IPS-18c (cell line): ENCODE measurements around the gene COP1.
"Not testable (repeated sequence)": the region's sequence is repeated elsewhere in the genome, so short reads cannot be mapped to it uniquely, and the experiment has no call there.

Experiments used
- H3K4me3 ChIP-seq: 2 replicates; pipeline ENCODE4 v1.7.0; 2013; ENCODE audit warnings: low read depth, mild to moderate bottlenecking, low read length, moderate library complexity; ENCODE audit not compliant: insufficient read depth
- H3K9me3 ChIP-seq: one replicate; pipeline ENCODE4 v1.6.1; 2013; ENCODE audit warnings: mild to moderate bottlenecking, low read length, moderate library complexity; ENCODE audit not compliant: control insufficient read depth, insufficient read depth

Gene COP1

DNA sequence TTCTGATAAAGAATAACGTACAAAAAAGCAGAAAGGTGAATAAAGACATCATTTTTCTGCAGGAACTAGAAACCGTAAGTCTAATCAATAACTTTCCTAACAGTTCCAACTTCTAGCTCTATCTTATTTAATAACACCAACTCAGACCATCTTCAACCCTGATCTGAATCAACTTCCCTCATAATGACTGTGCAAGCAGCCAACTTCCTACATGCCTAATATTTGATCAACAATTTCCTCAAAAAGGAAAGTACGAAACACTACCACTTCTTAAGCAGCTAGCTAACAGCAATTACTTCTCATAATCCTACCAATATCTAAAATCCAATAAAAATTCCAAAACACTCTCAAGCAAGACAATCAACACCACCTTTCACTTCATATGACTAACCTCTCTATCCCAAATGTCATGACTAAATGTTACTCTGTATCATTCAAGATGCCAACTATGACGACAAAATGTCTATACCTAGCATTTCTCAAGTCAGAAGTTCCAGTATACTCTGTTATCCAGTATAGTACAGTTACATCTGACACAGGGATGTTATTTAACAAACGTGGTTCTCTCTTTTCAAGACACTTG is 1.7 kb downstream of the COP1 start:
- Histone ChIP-seq H3K4me3 (peak overlapping the region; percentile 70; the same call in 1 of the 2 replicates), H3K9me3 (no peaks in the 10 kb centered on the region)

DNA sequence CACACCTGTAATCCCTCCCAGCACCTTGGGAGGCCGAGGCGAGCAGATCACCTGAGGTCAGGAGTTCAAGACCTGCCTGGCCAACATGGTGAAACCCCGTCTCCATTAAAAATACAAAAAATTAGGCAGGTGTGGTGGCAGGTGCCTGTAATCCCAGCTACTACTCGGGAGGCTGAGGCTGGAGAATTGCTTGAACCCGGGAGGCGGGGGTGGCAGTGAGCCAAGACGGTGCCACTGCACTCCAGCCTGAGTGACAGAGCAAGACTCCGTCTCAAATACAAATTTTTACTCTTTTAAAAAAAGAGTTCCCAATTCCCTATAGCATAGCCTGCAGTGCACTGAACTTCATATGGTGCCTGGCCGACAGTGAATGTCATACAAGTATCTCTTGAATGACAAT is 2.4 kb downstream of the COP1 start:
- not testable (repeated sequence) for H3K4me3 ChIP-seq, H3K9me3 ChIP-seq

DNA sequence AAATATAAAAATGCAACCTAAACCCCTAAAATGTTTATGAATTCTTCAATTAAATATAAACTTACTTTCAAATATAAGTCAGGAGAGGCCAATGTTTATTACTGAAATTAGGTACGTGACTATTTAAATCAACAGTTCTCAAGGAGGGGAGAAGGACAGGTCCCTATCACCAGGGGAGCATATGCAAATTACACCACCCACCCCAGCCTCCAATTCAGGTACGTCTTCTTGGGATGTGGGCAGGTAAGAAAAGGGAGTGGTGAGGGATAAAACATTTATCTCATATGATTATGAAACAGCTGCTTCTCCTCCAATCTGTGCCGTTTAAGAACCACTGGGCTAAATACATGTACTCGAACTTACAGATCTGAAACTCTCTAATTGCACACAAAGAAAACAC is 3.4 kb downstream of the COP1 start:
- no peak overlapping the region for H3K4me3 ChIP-seq

DNA sequence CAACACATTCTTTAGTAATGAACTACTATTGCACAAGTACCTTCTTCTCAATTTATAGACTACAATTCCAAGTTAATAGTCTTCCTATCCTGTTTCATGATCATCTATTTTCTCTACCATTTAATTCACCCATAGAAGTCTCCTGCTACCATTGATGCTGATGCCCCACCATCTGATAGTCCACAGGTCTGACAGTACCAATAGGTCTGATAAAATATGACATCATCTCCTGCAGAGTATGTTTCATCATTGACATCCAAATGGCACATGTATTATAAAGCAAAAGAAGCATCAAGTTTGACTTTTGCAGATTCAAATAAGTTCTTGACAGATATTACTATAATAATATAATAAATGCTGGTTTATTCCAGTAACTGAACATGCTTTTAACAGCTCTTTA is 5.5 kb downstream of the COP1 start:
- Histone ChIP-seq H3K4me3 (no peak overlapping the region), H3K9me3 (no peaks in the 10 kb centered on the region)

More for the DNA sequence above, 3.4 kb downstream of the COP1 start:
- H3K9me3 ChIP-seq = no peaks in the 10 kb centered on the region

DNA sequence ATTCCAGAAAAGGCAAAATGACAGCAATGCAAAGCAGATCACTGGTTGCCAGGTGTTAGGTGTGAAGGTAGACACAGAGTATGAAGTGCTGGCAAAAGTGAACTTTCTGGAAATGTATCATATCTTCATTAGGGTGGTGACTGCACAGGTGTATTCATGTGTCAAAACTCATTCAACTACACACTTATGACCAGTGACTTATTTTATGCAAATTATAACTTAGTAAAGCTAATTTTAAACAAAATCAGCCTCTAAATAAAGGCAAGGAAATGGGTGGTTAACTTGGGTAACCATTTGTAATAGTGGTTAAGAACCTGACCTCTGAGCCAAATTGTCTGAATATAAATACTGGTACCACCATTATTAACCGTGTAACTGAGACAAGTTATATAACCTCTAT is 7.4 kb downstream of the COP1 start:
- H3K4me3 ChIP-seq = no peak overlapping the region
- H3K9me3 ChIP-seq = no peaks in the 10 kb centered on the region

DNA sequence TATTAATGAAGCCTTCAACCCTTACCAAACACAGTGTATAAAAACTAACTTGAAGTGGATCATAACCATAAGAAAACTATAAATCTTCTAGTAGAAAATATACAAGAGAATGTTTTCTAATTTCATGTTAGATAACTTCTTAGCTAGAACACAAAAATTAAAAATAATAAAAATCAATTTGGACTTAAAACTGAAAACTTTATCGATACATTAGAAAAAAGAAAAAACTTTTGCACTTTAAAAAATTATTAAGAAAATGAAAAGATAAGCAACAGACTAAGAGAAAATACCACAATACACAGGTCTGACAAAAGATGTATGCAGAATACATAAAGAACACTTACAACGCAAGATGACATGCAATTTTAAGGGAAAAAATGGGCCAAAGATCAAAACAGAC is 8.7 kb downstream of the COP1 start:
- no peak overlapping the region for H3K4me3 ChIP-seq

DNA sequence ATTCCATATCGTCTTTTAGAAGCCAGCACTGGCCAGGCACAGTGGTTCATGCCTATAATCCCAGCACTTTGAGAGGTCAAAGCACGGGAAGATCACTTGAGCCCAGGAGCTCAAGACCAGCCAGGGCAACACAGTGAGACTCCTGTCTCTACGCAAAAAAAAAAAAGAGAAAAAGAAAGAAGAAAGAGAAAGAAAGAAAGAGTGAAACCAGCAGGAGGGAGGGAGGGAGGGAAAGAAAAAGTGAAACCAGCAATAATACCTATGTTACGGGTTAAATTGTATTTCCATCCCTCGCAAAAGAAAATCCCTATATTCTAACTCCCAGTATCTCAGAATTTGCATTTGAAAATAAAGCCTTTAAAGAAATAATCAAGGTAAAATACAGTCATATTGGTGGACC is 10.4 kb downstream of the COP1 start:
- no peaks in the 10 kb centered on the region for H3K9me3 ChIP-seq

More for the DNA sequence above, 8.7 kb downstream of the COP1 start:
- H3K9me3 ChIP-seq = no peaks in the 10 kb centered on the region

DNA sequence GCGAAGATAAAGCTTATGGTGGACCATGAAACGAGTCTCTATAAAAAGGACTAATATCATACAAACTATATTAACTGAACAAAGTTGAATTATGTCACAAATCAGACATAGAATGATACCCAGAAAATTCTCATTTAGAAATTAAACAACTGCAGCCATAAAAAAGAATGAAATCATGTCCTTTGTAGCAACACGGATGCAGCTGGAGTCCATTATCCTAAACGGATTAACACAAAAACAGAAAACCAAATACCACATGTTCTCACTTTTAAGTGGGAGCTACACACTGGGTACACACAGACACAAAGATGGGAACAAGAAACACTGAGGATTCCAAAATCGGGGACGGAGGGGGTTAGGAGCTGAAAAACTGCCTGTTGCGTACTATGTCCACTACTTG is 11.5 kb downstream of the COP1 start:
- Histone ChIP-seq H3K9me3 (no peaks in the 10 kb centered on the region), H3K4me3 (no peak overlapping the region)

More for the DNA sequence above, 10.4 kb downstream of the COP1 start:
- H3K4me3 ChIP-seq = no peak overlapping the region

DNA sequence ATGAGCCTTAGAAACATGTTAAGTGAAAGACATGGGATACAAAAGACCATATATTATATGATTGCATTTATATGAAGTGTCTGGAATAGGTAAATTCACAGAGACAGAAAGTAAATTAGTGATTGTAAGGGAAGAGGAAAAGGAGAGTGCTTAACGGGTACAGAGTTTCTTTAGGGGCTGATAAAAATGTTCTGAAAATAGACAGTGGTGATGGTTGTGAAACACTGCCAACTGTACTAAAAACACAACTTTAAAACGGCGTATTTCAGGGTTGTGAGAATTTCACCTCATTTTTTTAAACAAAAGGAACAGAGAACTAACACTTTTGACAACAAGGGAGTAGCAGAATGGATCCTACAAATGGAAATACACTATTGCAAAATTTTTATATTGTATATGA is 13.4 kb downstream of the COP1 start:
- Histone ChIP-seq H3K4me3 (no peak overlapping the region), H3K9me3 (no peaks in the 10 kb centered on the region)

DNA sequence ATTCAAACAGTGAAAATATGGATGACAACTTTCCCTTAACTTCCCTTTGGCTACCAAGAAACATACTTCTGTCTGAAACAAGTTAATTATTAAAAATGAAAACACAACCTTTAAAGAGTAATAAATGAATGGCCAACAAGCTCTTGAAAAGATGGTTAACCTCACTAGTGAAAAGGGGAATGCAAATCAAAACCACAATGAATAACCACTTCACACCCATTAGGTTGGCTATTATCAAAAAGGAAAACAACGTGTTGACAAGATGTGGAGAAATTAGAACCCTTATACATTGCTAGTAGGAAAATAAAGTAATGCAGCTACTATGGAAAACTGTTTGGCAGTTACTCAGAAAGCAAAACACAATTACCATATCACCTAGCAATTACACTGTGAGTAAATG is 14.1 kb downstream of the COP1 start:
- Histone ChIP-seq H3K9me3 (no peaks in the 10 kb centered on the region), H3K4me3 (no peak overlapping the region)

DNA sequence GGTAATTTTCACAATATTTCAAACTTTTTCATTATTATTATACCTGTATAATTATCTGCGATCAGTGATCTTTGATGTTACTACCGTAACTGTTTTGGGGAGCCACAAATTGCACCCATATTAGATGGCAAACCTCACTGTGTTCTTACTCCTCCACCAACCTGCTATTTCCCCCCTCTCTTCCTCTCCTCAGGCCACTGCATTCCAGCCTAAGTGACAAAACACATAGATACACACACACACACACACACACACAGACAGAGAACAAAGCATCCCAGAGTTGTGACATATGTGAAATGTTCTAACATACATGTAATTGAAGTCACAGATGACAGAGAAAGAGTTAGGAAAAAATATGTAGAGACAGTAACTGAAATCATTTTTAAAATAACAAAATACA is 18.5 kb downstream of the COP1 start:
- Histone ChIP-seq H3K4me3 (no peak overlapping the region), H3K9me3 (no peaks in the 10 kb centered on the region)

DNA sequence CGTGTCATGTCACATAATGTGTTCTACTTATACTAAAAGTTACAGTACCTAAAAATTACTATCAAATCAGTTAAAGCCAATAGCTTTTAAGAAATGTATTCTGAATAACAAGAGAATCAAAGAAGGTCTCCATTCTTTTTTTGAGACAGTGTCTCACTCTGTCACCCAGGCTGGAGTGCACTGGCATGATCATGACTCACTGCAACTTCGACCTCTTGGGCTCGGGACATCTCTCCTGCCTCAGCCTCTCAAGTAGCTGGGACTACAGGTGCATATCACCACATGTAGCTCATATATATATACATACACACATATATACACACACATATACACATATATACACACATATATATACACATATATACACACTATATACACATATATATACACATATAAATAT is 20.1 kb downstream of the COP1 start:
- H3K4me3 ChIP-seq = no peak overlapping the region
- no peaks in the 10 kb centered on the region for H3K9me3 ChIP-seq

DNA sequence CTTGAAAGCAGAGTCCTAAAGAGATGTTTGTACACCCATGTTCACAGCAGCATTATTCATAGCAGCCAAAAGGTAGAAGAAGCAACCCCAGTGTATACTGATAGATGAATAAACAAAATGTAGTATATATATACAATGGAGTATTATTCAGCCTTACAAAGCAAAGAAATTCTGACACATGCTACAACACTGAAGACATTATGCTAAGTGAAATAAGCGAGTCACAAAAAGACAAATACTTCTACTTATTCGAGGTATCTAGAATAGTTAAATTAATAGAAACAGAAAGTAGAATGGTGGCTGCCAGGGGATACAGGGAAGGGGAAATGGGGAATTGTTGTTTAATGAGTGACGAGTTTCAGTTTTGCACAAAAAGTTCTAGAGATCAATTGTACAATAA is 23.5 kb downstream of the COP1 start:
- no peak overlapping the region for H3K4me3 ChIP-seq

DNA sequence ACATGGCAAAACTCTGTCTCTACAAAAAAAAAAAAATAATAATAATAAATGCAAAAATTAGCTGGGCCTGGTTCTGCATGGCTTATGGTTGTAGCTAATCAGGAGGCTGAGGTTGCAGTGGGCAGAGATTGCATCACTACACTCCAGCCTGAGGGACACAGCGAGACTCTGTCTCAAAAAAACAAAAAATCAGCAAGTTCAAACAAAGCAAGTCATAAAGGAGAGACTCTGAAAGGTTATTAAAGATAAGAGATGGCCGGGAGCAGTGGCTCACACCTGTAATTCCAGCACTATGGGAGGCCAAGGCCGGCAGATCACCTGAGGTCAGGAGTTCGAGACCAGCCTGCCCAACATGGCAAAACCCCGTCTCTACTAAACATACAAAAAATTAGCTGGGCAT is 28.8 kb downstream of the COP1 start:
- H3K4me3 ChIP-seq = no peak overlapping the region

More for the DNA sequence above, 23.5 kb downstream of the COP1 start:
- H3K9me3 ChIP-seq = no peaks in the 10 kb centered on the region

DNA sequence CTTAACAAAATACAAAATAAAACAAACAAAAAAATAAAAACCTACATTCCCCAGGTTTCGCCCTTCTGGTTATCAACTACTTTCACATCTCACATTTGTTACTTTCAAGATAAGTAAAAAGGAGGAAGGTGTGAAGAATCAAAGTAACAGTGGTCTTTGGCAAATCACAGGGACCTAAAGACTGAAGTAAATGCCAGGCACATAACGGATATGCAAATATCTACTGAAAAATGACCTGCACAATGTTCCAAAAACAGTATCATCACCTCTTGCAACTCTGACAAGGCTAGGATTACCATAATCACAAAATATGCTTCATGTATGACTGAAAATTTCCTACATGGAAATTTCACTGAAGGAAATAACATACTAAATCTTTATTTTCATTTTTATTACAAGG is 29.3 kb downstream of the COP1 start:
- H3K9me3 ChIP-seq = no peaks in the 10 kb centered on the region
- no peak overlapping the region for H3K4me3 ChIP-seq

More for the DNA sequence above, 28.8 kb downstream of the COP1 start:
- H3K9me3 ChIP-seq = no peaks in the 10 kb centered on the region

DNA sequence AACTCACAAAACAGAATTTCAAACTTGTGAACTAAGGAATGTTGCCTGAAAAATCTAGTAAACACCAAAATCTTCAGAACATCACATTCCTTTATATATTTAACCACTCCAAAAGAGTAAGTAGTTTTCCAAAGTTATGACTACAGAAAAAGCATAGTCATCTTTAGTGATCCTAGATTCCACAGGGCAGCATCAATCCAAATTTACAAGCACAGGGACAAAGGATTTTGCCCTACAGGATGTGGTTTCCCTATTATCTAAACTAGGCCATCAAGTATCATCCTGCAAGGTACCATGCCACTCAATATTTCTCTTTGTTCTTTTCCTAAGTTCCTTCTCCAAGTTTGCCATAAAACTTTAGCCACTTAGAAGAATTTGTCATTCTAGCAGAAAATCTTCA is 33.0 kb downstream of the COP1 start:
- Histone ChIP-seq H3K9me3 (no peaks in the 10 kb centered on the region), H3K4me3 (no peak overlapping the region)

DNA sequence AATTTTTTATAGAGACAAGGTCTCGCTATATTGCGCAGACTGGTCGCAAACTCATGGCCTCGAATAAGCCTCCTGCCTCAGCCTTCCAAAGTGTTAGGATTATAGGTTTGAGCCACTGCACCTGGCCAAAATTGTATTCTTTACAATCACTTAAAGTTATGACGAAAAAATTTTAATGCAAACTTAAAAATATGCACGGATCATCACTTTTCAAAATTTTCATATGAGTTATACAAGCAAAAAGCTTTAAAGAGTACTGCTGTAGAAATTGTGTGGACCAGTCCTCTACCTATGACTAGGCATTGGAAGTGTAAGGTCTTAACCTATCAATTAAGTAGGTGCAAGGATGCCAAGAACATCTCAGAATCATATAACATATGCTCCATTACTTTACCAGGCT is 34.9 kb downstream of the COP1 start:
- no peak overlapping the region for H3K4me3 ChIP-seq
- no peaks in the 10 kb centered on the region for H3K9me3 ChIP-seq

DNA sequence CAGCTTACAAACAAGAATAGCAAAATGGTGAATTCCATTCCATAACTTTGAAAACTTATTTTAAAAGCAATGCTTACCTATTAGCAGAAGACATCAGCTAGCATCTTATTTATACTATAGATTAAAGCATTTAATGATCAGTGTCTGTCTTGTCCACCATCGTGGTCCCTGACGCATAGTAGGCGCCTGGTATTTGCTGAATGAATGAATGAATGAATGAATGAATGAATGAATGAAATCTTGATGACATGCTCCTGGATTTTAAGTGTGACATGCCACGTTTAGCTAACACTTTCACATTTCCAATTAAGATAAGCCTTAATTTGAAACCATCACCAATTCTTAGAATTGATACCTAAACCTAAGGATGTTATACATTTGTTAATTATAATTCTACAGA is 39.9 kb downstream of the COP1 start:
- Histone ChIP-seq H3K9me3 (no peaks in the 10 kb centered on the region), H3K4me3 (no peak overlapping the region)

DNA sequence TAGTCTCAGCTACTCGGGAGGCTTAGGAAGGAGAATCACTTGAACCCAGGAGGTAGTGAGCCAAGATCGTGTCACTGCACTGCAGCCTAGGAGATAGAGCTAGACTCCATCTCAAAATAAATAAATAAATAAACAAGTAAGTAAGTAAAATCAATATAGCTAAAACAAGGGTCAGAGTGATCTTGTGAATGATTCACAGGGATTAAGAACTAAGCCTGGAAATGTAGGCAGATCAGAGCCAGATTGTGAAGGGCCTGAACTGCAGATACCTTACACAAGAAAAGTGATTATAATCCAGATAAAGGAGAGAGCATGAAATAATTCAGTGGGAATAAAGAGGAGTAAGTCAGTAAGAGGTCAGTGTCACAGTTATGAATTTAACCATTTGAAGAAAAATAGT is 41.5 kb downstream of the COP1 start:
- Histone ChIP-seq H3K4me3 (no peak overlapping the region), H3K9me3 (no peaks in the 10 kb centered on the region)
